MM.1S (cell line): Measurements from ENCODE around the gene AMZ2.

ENCODE experiments used
- CTCF ChIP-seq: fragments of 300-600 bp; sonication (generic); IDR thresholded peaks from 2 replicates; pipeline ENCODE4 v1.5.1; 2016; ENCODE audit warnings: antibody characterized with exemption, low read length, mixed read lengths
- EZH2 ChIP-seq: fragments of 300-600 bp; sonication (generic); optimal IDR thresholded peaks from 2 replicates; pipeline ENCODE3; 2017; ENCODE audit warnings: low read depth, mild to moderate bottlenecking, antibody characterized with exemption, low read length, mixed read lengths
- EZH2phosphoT487 ChIP-seq: fragments of 300-600 bp; sonication (generic); IDR thresholded peaks from 2 replicates; pipeline ENCODE4 v1.6.1; 2018; ENCODE audit warnings: antibody characterized with exemption, low read length

DNA sequence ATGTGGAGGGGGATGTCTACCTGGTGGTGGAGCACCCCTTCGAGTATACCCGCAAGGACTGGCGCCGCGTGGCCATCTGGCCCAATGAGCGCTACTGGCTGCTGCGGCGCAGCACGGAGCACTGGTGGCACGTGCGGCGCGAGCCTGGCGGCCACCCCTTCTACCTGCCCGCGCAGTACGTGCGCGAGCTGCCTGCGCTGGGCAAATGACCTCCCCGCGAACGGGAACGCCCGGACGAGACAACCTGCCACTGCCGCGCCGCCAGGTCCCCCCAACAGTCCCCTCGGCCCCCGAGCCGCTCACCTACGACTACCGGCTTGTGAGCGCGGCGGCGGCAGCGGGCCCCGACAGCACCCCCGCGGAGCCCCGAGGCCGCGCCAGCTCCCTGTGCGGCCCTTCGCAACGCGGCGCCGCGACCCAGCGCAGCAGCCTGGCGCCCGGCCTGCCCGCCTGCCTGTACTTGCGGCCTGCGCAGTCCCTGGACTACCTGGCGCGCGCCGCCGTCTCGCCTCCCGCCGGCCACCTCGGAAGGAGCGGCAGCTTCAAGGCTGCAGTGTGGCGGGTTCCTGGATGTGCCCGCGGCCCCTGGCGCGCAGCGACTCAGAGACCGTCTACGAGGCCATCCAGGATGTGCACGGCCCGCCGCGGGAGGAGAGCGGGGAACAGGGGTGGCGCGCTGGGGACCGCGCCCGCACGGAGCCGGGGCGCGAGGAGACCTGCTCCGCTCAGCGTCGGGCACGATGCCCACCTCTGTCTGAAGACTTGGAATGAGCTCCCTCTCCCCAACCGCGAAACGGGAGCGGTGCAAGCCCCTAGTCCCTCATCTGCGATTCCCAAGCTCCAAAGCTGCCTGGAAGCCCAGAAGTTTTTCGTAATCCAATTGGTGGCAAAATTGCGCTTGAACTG, 48.7 kb upstream of the AMZ2 start:
- TF ChIP-seq CTCF (no peak), EZH2 (no peak), EZH2phosphoT487 (no peak)
